CD14-positive monocyte (primary cell): ENCODE results near the gene ZSCAN5A. TPM values are rescaled to one million over a fixed set of nuclear protein-coding genes. Genes with fewer than 3 reads are reported as not detected.
"Not testable (repeated sequence)": the region's sequence is repeated elsewhere in the genome, so short reads cannot be mapped to it uniquely, and the experiment has no call there.

Experiments used
- DNase-seq, 3 donors: peaks; one replicate each; pipeline ENCODE4 v3.0.0-alpha.2; 2011 to 2022
- H2AFZ ChIP-seq: 2 replicates; pipeline ENCODE4 v1.6.0; 2012; ENCODE audit warnings: mild to moderate bottlenecking, low read depth, low read length, inconsistent platforms; ENCODE audit not compliant: insufficient read depth, poor library complexity, severe bottlenecking
- H3K27ac ChIP-seq, 2 donors: 1 replicate in 1 of 2; 2 replicates in 1 of 2; pipeline ENCODE4 v1.5.1; 2012 to 2013; ENCODE audit warnings: low read length in 2 of 2, control low read depth in 1 of 2, inconsistent platforms in 1 of 2, low read depth in 1 of 2, mild to moderate bottlenecking in 1 of 2
- H3K27me3 ChIP-seq, 2 donors: one replicate each; pipeline versions ENCODE4 v1.6.0 to v1.6.1; 2011 to 2013; ENCODE audit warnings: low read length in 2 of 2; ENCODE audit not compliant: control insufficient read depth in 2 of 2, insufficient read depth in 2 of 2
- H3K36me3 ChIP-seq, 2 donors: replicated peaks in 1 of 2; 1 replicate in 1 of 2; 2 replicates in 1 of 2; pipeline versions ENCODE4 v1.5.1 to v1.6.1; 2012 to 2013; ENCODE audit warnings: low read length in 2 of 2, control low read depth in 1 of 2, inconsistent platforms in 1 of 2, mild to moderate bottlenecking in 1 of 2; ENCODE audit not compliant: insufficient read depth in 2 of 2, control insufficient read depth in 1 of 2
- H3K4me1 ChIP-seq, 2 donors: 1 replicate in 1 of 2; 2 replicates in 1 of 2; pipeline versions ENCODE4 v1.5.1 to v1.6.1; 2012 to 2013; ENCODE audit warnings: low read length in 2 of 2, control low read depth in 1 of 2, inconsistent platforms in 1 of 2, mild to moderate bottlenecking in 1 of 2, moderate library complexity in 1 of 2; ENCODE audit not compliant: insufficient read depth in 2 of 2, control insufficient read depth in 1 of 2
- H3K4me2 ChIP-seq: replicated peaks from 2 replicates; pipeline ENCODE3; 2012; ENCODE audit warnings: low read length, moderate library complexity, mild to moderate bottlenecking; ENCODE audit not compliant: poor library complexity, severe bottlenecking; ENCODE audit errors: extremely low read depth
- H3K4me3 ChIP-seq, 3 experiments: fragments of 200-600 bp in 1 of 3; sonication (generic) in 1 of 3; replicated peaks in 1 of 3; 1 replicate in 2 of 3; 2 replicates in 1 of 3; pipeline ENCODE4 v1.5.1; 2011 to 2013; ENCODE audit warnings: low read length in 3 of 3, mild to moderate bottlenecking in 3 of 3, control low read depth in 2 of 3, low read depth in 2 of 3, inconsistent platforms in 1 of 3, moderate library complexity in 1 of 3
- H3K79me2 ChIP-seq: 2 replicates; pipeline ENCODE4 v1.6.0; 2012; ENCODE audit warnings: mild to moderate bottlenecking, control low read depth, inconsistent platforms, low read length, moderate library complexity; ENCODE audit not compliant: insufficient read depth
- H3K9ac ChIP-seq: 2 replicates; pipeline ENCODE4 v1.6.0; 2017; ENCODE audit warnings: low read length, mild to moderate bottlenecking; ENCODE audit not compliant: insufficient read depth, poor library complexity, severe bottlenecking
- H3K9me3 ChIP-seq, 2 donors: replicated peaks in 1 of 2; 1 replicate in 1 of 2; 2 replicates in 1 of 2; pipeline versions ENCODE4 v1.5.1 to v1.6.1; 2012 to 2013; ENCODE audit warnings: low read length in 2 of 2, control low read depth in 1 of 2; ENCODE audit not compliant: control insufficient read depth in 1 of 2, insufficient read depth in 1 of 2
- H4K20me1 ChIP-seq: 2 replicates; pipeline ENCODE4 v1.6.0; 2012; ENCODE audit warnings: mild to moderate bottlenecking, low read length, control low read depth, moderate library complexity; ENCODE audit not compliant: insufficient read depth
- H3K27ac Mint-ChIP-seq, 7 donors: one replicate each; pipeline ENCODE4 v1.8.0; 2020; ENCODE audit warnings: mild to moderate bottlenecking in 7 of 7, mixed read lengths in 7 of 7, moderate library complexity in 6 of 7, inconsistent platforms in 2 of 7
- H3K27me3 Mint-ChIP-seq, 3 donors: one replicate each; pipeline ENCODE4 v1.8.0; 2021 to 2022; ENCODE audit warnings: low read depth in 3 of 3, mild to moderate bottlenecking in 3 of 3, mixed read lengths in 3 of 3, moderate library complexity in 3 of 3, inconsistent platforms in 1 of 3
- H3K36me3 Mint-ChIP-seq, 2 donors: one replicate each; pipeline ENCODE4 v1.8.0; 2020; ENCODE audit warnings: mixed read lengths in 2 of 2, inconsistent platforms in 1 of 2, mild to moderate bottlenecking in 1 of 2
- H3K4me1 Mint-ChIP-seq: one replicate; pipeline ENCODE4 v1.8.0; 2020; ENCODE audit warnings: mild to moderate bottlenecking, mixed read lengths
- H3K4me3 Mint-ChIP-seq, 2 donors: one replicate each; pipeline ENCODE4 v1.8.0; 2020; ENCODE audit warnings: mild to moderate bottlenecking in 2 of 2, mixed read lengths in 2 of 2, moderate library complexity in 1 of 2
- H3K9me3 Mint-ChIP-seq, 7 donors: one replicate each; pipeline ENCODE4 v1.8.0; 2020 to 2022; ENCODE audit warnings: mixed read lengths in 7 of 7, mild to moderate bottlenecking in 6 of 7, moderate library complexity in 6 of 7, inconsistent platforms in 2 of 7
- WGBS: methylation state at CpG from one replicate; pipeline ENCODE4 v1.1.5; 2013; ENCODE audit warnings: missing lambda C conversion rate; ENCODE audit not compliant: insufficient coverage; 5-methylcytosine and 5-hydroxymethylcytosine counted together
- intact Hi-C, 2 donors: fragments of 100-400 bp; cut with micrococcal nuclease; formaldehyde crosslinking; loops; one replicate each; pipeline versions ENCODE4 v1.15.0 to v1.15.1; 2023
- polyA plus RNA-seq, 3 donors: library from polyadenylated mRNA; depleted of rRNA in 1 of 3; unstranded in 2 of 3; stranded (reverse) in 1 of 3; fragments of 300-500 nt in 2 of 3; fragments of >200 nt in 1 of 3; fragmentation: Illumina TruSeq in 2 of 3; gene quantifications; 1 replicate in 2 of 3; 2 replicates in 1 of 3; pipeline ENCODE4 v1.2.3, GENCODE V29; 2012 to 2021
- TF ChIP-seq, protein P1 (sequence below): fragments of 200-600 bp; IDR thresholded peaks from one replicate; pipeline ENCODE4 v1.8.0; 2022; ENCODE audit warnings: antibody characterized with exemption, mild to moderate bottlenecking

The ZSCAN5A gene
- polyA plus RNA-seq, 3 donors: 5.3 to 11.3 (median 6.3) TPM

DNA sequence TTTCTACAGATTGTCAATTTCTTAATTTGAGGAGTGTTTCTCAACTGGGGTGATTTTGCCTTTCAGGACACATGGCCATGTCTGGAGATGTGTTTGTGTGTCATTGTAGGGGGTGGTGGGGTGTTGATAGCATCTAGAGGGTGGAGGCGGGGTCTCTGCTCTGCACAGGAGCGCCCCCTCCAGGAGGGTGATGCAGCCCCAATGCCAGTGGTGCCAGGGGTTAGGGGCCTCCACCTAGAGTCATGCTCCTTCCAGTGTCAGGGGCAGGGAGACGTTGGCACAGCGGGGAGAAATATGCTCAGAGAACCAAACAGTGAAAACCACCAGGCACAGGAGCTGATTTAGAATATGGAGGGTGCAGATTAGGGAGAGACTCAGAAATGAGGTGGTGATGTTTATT, 68.9 kb downstream of the ZSCAN5A start:
- H3K27ac Mint-ChIP-seq, H3K4me1 Mint-ChIP-seq, H3K79me2 ChIP-seq, H3K9me3 ChIP-seq, H3K4me2 ChIP-seq, H2AFZ ChIP-seq, H3K27me3 ChIP-seq, H3K4me3 Mint-ChIP-seq, H3K9ac ChIP-seq, H3K36me3 Mint-ChIP-seq, H3K9me3 Mint-ChIP-seq, H4K20me1 ChIP-seq, H3K4me3 ChIP-seq, H3K27ac ChIP-seq, H3K36me3 ChIP-seq, DNase-seq, H3K4me1 ChIP-seq, intact Hi-C loops, H3K27me3 Mint-ChIP-seq: not testable (repeated sequence)
- WGBS: 100% methylated on average over 2 of the region's 4 CpGs

DNA sequence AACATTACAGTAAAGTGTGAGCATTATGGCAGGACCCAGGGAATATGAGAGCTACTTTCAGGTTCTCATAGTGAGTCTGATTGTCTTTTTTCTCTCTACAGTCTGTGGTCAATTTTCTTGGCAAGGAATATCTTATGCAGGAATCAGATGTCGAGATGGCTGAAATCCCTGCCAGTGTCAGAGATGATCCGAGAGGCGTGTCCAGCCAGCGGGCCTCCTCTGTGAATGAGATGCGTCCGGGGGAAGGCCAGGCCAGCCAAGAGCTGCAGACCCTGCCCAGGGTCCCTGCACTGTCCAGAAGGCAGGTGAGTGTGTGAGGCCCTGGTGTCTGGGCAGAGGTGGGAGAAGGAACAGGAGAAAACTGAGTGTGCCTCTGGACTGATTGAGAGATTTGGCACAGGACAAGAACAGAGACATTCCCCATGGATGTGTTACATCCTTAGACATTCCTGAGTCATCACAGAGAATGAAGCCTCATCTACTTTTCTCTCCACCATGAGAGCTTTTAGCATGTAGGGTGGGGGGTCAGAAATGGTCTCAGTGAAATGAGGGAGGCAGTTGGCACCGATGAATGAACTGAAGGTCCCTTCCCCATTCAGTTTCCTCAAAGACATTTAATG, 69.4 kb downstream of the ZSCAN5A start:
- Histone ChIP-seq H3K9ac (no peak overlapping the region), H3K27me3 (no peaks in the 10 kb centered on the region), H3K4me1 (no peaks in the 10 kb centered on the region), H3K4me2 (no peak overlapping the region), H3K9me3 (no peaks in the 10 kb centered on the region), H4K20me1 (no peaks in the 10 kb centered on the region), H3K27ac (no peak overlapping the region), H3K36me3 (no peaks in the 10 kb centered on the region), H2AFZ (no peak overlapping the region), H3K4me3 (no peak overlapping the region), H3K79me2 (no peaks in the 10 kb centered on the region)
- no peak for DNase-seq
- intact Hi-C loops: no loop called here
- Mint-ChIP-seq H3K27me3 (peaks cover 0 to 2% (median 0%) of the 10 kb centered on the region in 3 donors), H3K4me3 (no peak overlapping the region), H3K36me3 (peaks cover 1 to 6% of the 10 kb centered on the region in 2 donors), H3K4me1 (no peaks in the 10 kb centered on the region), H3K27ac (no peak overlapping the region), H3K9me3 (no peaks in the 10 kb centered on the region)
- TF ChIP-seq, protein P1, sequence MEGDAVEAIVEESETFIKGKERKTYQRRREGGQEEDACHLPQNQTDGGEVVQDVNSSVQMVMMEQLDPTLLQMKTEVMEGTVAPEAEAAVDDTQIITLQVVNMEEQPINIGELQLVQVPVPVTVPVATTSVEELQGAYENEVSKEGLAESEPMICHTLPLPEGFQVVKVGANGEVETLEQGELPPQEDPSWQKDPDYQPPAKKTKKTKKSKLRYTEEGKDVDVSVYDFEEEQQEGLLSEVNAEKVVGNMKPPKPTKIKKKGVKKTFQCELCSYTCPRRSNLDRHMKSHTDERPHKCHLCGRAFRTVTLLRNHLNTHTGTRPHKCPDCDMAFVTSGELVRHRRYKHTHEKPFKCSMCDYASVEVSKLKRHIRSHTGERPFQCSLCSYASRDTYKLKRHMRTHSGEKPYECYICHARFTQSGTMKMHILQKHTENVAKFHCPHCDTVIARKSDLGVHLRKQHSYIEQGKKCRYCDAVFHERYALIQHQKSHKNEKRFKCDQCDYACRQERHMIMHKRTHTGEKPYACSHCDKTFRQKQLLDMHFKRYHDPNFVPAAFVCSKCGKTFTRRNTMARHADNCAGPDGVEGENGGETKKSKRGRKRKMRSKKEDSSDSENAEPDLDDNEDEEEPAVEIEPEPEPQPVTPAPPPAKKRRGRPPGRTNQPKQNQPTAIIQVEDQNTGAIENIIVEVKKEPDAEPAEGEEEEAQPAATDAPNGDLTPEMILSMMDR: no peak
- 97% methylated on average over 6 of the region's 7 CpGs for WGBS
